ENCODE results near the gene PIEZO2.

DNA sequence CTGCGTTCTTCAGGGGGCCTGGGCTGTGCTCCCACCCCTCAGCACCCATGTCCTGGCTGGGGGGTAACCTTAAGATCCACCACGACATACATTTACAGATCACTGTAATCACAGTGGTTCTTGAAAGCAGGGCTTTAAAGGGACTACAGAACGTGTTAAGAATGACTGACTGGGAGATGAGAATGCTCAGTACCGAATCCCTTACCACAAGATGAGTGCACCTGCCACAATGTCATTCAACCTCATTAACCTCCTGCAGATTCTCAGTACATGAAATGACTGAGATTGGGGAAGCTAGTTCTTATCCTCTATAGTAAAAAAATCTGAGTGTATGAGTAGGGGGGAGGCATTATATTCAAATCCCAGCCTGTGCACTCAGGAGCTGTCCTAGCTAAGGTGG is 10.5 kb upstream of the PIEZO2 start:
- no peak for TF ChIP-seq POLR2A (IDR thresholded peaks at IDR 0.05)
- TF ChIP-seq, protein P1, sequence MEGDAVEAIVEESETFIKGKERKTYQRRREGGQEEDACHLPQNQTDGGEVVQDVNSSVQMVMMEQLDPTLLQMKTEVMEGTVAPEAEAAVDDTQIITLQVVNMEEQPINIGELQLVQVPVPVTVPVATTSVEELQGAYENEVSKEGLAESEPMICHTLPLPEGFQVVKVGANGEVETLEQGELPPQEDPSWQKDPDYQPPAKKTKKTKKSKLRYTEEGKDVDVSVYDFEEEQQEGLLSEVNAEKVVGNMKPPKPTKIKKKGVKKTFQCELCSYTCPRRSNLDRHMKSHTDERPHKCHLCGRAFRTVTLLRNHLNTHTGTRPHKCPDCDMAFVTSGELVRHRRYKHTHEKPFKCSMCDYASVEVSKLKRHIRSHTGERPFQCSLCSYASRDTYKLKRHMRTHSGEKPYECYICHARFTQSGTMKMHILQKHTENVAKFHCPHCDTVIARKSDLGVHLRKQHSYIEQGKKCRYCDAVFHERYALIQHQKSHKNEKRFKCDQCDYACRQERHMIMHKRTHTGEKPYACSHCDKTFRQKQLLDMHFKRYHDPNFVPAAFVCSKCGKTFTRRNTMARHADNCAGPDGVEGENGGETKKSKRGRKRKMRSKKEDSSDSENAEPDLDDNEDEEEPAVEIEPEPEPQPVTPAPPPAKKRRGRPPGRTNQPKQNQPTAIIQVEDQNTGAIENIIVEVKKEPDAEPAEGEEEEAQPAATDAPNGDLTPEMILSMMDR (IDR thresholded peaks at IDR 0.05), result no peak
- TF ChIP-seq POLR2AphosphoS5 (IDR thresholded peaks at IDR 0.05), result no peak
